SK-N-SH (cell line): ENCODE results near the gene MYLK3.
"Not testable (repeated sequence)": the region's sequence is repeated elsewhere in the genome, so short reads cannot be mapped to it uniquely, and the experiment has no call there.

ENCODE experiments used
- CTCF ChIP-seq: fragments of 200-600 bp; sonication (generic); IDR thresholded peaks from 2 replicates; pipeline ENCODE4 v1.6.1; 2017; ENCODE audit warnings: antibody characterized with exemption, mild to moderate bottlenecking, moderate library complexity
- EP300 ChIP-seq, 2 experiments: IDR thresholded peaks; 2 replicates each; pipeline versions ENCODE4 v1.4.0 to v1.6.1; 2012; ENCODE audit warnings: borderline replicate concordance in 1 of 2, low read depth in 1 of 2, low read length in 1 of 2
- MEF2A ChIP-seq: IDR thresholded peaks from 2 replicates; pipeline ENCODE4 v1.4.0; 2012; ENCODE audit warnings: low read depth, borderline replicate concordance
- NFIC ChIP-seq: IDR thresholded peaks from 2 replicates; pipeline ENCODE4 v1.4.0; 2012; ENCODE audit warnings: borderline replicate concordance
- POLR2AphosphoS5 ChIP-seq: IDR thresholded peaks from 2 replicates; pipeline ENCODE4 v1.6.1; 2012; ENCODE audit warnings: low read depth, low read length
- RAD21 ChIP-seq: IDR thresholded peaks from 2 replicates; pipeline ENCODE4 v1.6.1; 2012; ENCODE audit warnings: mild to moderate bottlenecking, low read length
- RCOR1 ChIP-seq: fragments of 150-350 bp; IDR thresholded peaks from 2 replicates; pipeline ENCODE4 v1.6.1; 2017; ENCODE audit warnings: antibody characterized with exemption, low read length
- RFX5 ChIP-seq: IDR thresholded peaks from 2 replicates; pipeline ENCODE4 v1.6.1; 2012; ENCODE audit warnings: mild to moderate bottlenecking, improper control_type of control experiment, low read length
- SMC3 ChIP-seq: IDR thresholded peaks from 2 replicates; pipeline ENCODE4 v1.6.1; 2012; ENCODE audit warnings: low read depth, low read length, improper control_type of control experiment
- TEAD4 ChIP-seq: IDR thresholded peaks from 2 replicates; pipeline ENCODE4 v1.4.0; 2012; ENCODE audit warnings: mild to moderate bottlenecking, borderline replicate concordance; ENCODE audit not compliant: insufficient read depth
- USF2 ChIP-seq: fragments of 150-350 bp; IDR thresholded peaks from 2 replicates; pipeline ENCODE4 v1.6.1; 2017; ENCODE audit warnings: antibody characterized with exemption, low read length, low read depth, borderline replicate concordance
- YY1 ChIP-seq: IDR thresholded peaks from 2 replicates; pipeline ENCODE4 v1.4.0; 2012; ENCODE audit warnings: low read depth, mild to moderate bottlenecking
- TF ChIP-seq, protein P1 (sequence below): IDR thresholded peaks from 2 replicates; pipeline ENCODE4 v1.4.0; 2012; ENCODE audit warnings: low read depth, borderline replicate concordance
- TF ChIP-seq, protein P2 (sequence below): IDR thresholded peaks from 2 replicates; pipeline ENCODE4 v1.6.1; 2012; ENCODE audit warnings: mild to moderate bottlenecking, low read depth, low read length, moderate library complexity

DNA sequence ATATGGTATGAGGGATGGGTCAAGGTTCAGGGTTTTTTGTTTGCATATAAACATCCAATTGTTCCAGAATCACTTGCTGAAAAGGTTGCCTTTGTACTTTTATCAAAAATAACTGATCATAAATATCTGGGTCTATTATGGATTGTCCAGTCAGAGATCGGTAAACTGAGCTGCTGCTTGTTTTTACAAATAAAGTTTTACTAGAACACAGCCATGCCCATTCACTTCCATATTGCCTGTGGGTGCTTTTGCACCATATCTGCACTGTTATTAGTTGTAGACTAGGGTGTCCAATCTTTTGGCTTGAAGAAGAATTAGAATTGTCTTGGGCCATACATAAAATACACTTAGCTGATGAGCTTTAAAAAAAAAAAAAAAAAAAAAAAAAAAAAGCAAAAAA is 70.2 kb downstream of the MYLK3 start:
- TF ChIP-seq USF2; POLR2AphosphoS5; CTCF; RAD21; SMC3; RCOR1; NFIC; YY1; TEAD4; EP300 (IDR thresholded peaks at IDR 0.05; ENCODE audit: borderline replicate concordance in 1 of 2, low read depth in 1 of 2, low read length in 1 of 2); MEF2A; RFX5: not testable (repeated sequence)
- TF ChIP-seq, protein P1, sequence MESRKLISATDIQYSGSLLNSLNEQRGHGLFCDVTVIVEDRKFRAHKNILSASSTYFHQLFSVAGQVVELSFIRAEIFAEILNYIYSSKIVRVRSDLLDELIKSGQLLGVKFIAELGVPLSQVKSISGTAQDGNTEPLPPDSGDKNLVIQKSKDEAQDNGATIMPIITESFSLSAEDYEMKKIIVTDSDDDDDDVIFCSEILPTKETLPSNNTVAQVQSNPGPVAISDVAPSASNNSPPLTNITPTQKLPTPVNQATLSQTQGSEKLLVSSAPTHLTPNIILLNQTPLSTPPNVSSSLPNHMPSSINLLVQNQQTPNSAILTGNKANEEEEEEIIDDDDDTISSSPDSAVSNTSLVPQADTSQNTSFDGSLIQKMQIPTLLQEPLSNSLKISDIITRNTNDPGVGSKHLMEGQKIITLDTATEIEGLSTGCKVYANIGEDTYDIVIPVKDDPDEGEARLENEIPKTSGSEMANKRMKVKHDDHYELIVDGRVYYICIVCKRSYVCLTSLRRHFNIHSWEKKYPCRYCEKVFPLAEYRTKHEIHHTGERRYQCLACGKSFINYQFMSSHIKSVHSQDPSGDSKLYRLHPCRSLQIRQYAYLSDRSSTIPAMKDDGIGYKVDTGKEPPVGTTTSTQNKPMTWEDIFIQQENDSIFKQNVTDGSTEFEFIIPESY, result not testable (repeated sequence)
- TF ChIP-seq, protein P2, sequence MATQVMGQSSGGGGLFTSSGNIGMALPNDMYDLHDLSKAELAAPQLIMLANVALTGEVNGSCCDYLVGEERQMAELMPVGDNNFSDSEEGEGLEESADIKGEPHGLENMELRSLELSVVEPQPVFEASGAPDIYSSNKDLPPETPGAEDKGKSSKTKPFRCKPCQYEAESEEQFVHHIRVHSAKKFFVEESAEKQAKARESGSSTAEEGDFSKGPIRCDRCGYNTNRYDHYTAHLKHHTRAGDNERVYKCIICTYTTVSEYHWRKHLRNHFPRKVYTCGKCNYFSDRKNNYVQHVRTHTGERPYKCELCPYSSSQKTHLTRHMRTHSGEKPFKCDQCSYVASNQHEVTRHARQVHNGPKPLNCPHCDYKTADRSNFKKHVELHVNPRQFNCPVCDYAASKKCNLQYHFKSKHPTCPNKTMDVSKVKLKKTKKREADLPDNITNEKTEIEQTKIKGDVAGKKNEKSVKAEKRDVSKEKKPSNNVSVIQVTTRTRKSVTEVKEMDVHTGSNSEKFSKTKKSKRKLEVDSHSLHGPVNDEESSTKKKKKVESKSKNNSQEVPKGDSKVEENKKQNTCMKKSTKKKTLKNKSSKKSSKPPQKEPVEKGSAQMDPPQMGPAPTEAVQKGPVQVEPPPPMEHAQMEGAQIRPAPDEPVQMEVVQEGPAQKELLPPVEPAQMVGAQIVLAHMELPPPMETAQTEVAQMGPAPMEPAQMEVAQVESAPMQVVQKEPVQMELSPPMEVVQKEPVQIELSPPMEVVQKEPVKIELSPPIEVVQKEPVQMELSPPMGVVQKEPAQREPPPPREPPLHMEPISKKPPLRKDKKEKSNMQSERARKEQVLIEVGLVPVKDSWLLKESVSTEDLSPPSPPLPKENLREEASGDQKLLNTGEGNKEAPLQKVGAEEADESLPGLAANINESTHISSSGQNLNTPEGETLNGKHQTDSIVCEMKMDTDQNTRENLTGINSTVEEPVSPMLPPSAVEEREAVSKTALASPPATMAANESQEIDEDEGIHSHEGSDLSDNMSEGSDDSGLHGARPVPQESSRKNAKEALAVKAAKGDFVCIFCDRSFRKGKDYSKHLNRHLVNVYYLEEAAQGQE, result not testable (repeated sequence)
